Measurements from ENCODE around the gene OPRL1. TPM values are rescaled to one million over a fixed set of nuclear protein-coding genes. Genes with fewer than 3 reads are reported as not detected.

OPRL1 gene
- total and polyA plus RNA-seq, 2 of the 8 experiments (the other 6 are each of a cell fraction or from before 2014, with no cell fraction given) = 0.63 to 0.98 TPM

GRCh38 chr20:64056639-64056888 is 23.3 kb upstream of the OPRL1 start:
- ChIA-PET POLR2A (ENCODE audit: partially characterized antibody) (interaction anchor here (1.7 to 1.8 kb wide), 2 partner anchors 12 to 17 kb away, joined by 8 to 9 read pairs; no protein-coding TSS in a partner anchor), CTCF (ENCODE audit: partially characterized antibody) (interaction anchor here (5.5 to 15.0 kb wide), 2 partner anchors 17 to 25 kb away, joined by 68 to 139 read pairs; partner anchors contain the start of genes LKAAEAR1, OPRL1 and RGS19)
- DNase-seq (ENCODE audit: low read depth in 1 of 2, low spot score in 2 of 2) (no peak), FAIRE-seq (no peak)
- Histone ChIP-seq H2BK5ac (ENCODE audit: low read depth, low read length) (no peak overlapping the region), H3K9ac (replicated peaks in 1 of 4; ENCODE audit: extremely low read depth in 1 of 4, low read depth in 3 of 4, low read length in 3 of 4) (no peak overlapping the region), H3K4me1 (replicated peaks in 1 of 4; ENCODE audit: control insufficient read depth in 3 of 4, insufficient read depth in 4 of 4, low read length in 3 of 4) (peaks cover 0 to 18% (median 13%) of the 10 kb centered on the region in 4 experiments; a peak in 6 of 7 replicates), H3K27me3 (replicated peaks in 1 of 4; ENCODE audit: control insufficient read depth in 3 of 4, extremely low read depth in 1 of 4, insufficient read depth in 3 of 4, low read length in 3 of 4) (peaks cover 0 to 9% (median 3%) of the 10 kb centered on the region in 4 experiments; a peak in 2 of 7 replicates), H4K8ac (ENCODE audit: extremely low read depth, insufficient read depth, low read length) (no peak overlapping the region), H4K91ac (replicated peaks; ENCODE audit: insufficient read length, low read length) (no peak overlapping the region), H2AFZ (ENCODE audit: low read length) (no peak overlapping the region), H3K23me2 (ENCODE audit: low read depth, low read length) (no peaks in the 10 kb centered on the region), H3K4me3 (ENCODE audit: extremely low read depth in 1 of 4, insufficient read depth in 2 of 4, low read depth in 3 of 4, low read length in 4 of 4) (no peak overlapping the region), H4K5ac (ENCODE audit: insufficient read length, low read depth, low read length) (no peak overlapping the region), H3K27ac (ENCODE audit: low read depth, low read length) (no peak overlapping the region), H3K4ac (replicated peaks; ENCODE audit: insufficient read length, low read depth, low read length) (no peak overlapping the region), H3K9me3 (ENCODE audit: insufficient read depth in 2 of 2, low read depth in 1 of 2, low read length in 1 of 2) (no peaks in the 10 kb centered on the region), H3K79me2 (ENCODE audit: control insufficient read depth in 1 of 2, insufficient read depth in 2 of 2, low read length in 2 of 2) (no peaks in the 10 kb centered on the region), H2BK12ac (ENCODE audit: low read depth, low read length) (no peak overlapping the region), H3K79me1 (ENCODE audit: low read depth, low read length) (no peaks in the 10 kb centered on the region), H2BK20ac (ENCODE audit: low read length) (no peak overlapping the region), H3K23ac (ENCODE audit: insufficient read length) (no peak overlapping the region), H3K14ac (ENCODE audit: insufficient read length) (no peak overlapping the region), H3K56ac (replicated peaks; ENCODE audit: insufficient read length, low read depth, low read length) (no peak overlapping the region), H3K4me2 (ENCODE audit: insufficient read depth in 1 of 2, low read depth in 2 of 2, low read length in 2 of 2) (no peak overlapping the region), H4K20me1 (replicated peaks in 1 of 2; ENCODE audit: control insufficient read depth in 1 of 2, insufficient read depth in 2 of 2, low read length in 2 of 2) (no peaks in the 10 kb centered on the region), H2BK120ac (replicated peaks; ENCODE audit: low read depth, low read length) (no peak overlapping the region), H2BK15ac (ENCODE audit: low read length) (0 out of 2 replicates have a peak overlapping the region, but pooled peaks have one; percentile 98), H2AK5ac (ENCODE audit: low read depth, low read length) (no peak overlapping the region), H3K18ac (ENCODE audit: extremely low read depth, low read length) (no peak overlapping the region), H3K36me3 (ENCODE audit: control insufficient read depth in 2 of 4, insufficient read depth in 4 of 4, low read length in 3 of 4) (no peaks in the 10 kb centered on the region)
- TF ChIP-seq RBBP5 (IDR thresholded peaks at IDR 0.05; ENCODE audit: borderline replicate concordance, low read depth, low read length) (no peak), EGR1 (IDR thresholded peaks at IDR 0.05; ENCODE audit: borderline replicate concordance, low read depth, low read length) (no peak), TBP (IDR thresholded peaks at IDR 0.05; ENCODE audit: low read depth, low read length) (no peak), ATF2 (IDR thresholded peaks at IDR 0.05; ENCODE audit: low read length) (no peak), BRCA1 (IDR thresholded peaks at IDR 0.05; ENCODE audit: low read depth, low read length) (no peak), RXRA (IDR thresholded peaks at IDR 0.05; ENCODE audit: insufficient read depth, low read depth, low read length) (no peak)
- WGBS, 2 experiments (ENCODE audit: extremely low coverage in 1 of 2, insufficient coverage in 1 of 2, insufficient read length in 1 of 2, insufficient replicate concordance in 2 of 2, low coverage in 1 of 2, low lambda C conversion rate in 2 of 2, missing lambda C conversion rate in 1 of 2) = 81% methylated on average over 7 of the region's 7 CpGs; no CpG with 5 or more reads in 1 of the 2 experiments
